Lower leg skin (tissue), 4 donors: ENCODE results near the gene CAMKK2. TPM values are rescaled to one million over a fixed set of nuclear protein-coding genes. Genes with fewer than 3 reads are reported as not detected.
"Not testable (repeated sequence)": the region's sequence is repeated elsewhere in the genome, so short reads cannot be mapped to it uniquely, and the experiment has no call there.

Experiments
- DNase-seq, 2 donors: peaks; one replicate each; pipeline ENCODE4 v3.0.0-alpha.2; 2019; ENCODE audit warnings: low spot score in 2 of 2
- H3K4me3 ChIP-seq: fragments of 200-600 bp; sonication (generic); 2 replicates; pipeline ENCODE4 v1.5.1; 2017; ENCODE audit warnings: mild to moderate bottlenecking, low read depth; ENCODE audit not compliant: poor library complexity, severe bottlenecking
- POLR2A ChIP-seq, 2 donors: fragments of 450-650 bp; IDR thresholded peaks; one replicate each; pipeline ENCODE4 v1.6.1; 2016 to 2017; ENCODE audit warnings: antibody characterized with exemption in 2 of 2, mild to moderate bottlenecking in 1 of 2, moderate library complexity in 1 of 2
- WGBS, 2 donors: methylation state at CpG; one replicate each; pipeline ENCODE4 v1.1.5; 2018; 5-methylcytosine and 5-hydroxymethylcytosine counted together
- intact Hi-C: fragments of 100-400 bp; cut with DNase I; formaldehyde crosslinking; loops from one replicate; pipeline ENCODE4 v1.15.0; 2023; ENCODE audit warnings: low total_unique reads
- total RNA-seq, 4 donors: library from RNA; depleted of rRNA; stranded (reverse); fragments of >200 nt; gene quantifications; one replicate each; pipeline ENCODE4 v1.1.0, GENCODE V29; 2016
- TF ChIP-seq, protein P1 (sequence below), 3 donors: fragments of 450-650 bp; IDR thresholded peaks; one replicate each; pipeline ENCODE4 v1.5.1; 2016; ENCODE audit warnings: antibody characterized with exemption in 3 of 3, mild to moderate bottlenecking in 3 of 3, moderate library complexity in 2 of 3

CAMKK2 gene
- total RNA-seq, 4 donors from 2014 or later, result 18.2 to 31.4 (median 21.5) TPM

DNA sequence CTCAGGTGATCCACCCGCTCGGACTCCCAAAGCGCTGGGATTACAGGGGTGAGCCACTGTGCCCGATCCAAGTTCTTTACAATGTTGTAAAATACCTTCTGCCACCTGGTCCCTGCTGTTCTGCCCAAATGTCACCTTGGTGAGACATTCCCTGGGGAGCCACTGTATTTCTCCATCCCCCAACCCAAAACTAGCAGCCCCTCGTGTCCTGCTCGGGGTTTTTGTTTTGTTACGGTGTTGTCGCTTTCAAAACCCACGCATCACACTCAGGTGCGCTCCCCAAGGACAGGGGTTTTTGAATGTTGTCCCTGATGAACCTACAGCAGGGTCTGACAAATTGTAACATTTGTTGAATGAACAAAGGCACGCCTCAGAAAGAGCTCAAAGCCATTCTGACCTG is 37.4 kb downstream of the CAMKK2 start:
- TF ChIP-seq, protein P1, sequence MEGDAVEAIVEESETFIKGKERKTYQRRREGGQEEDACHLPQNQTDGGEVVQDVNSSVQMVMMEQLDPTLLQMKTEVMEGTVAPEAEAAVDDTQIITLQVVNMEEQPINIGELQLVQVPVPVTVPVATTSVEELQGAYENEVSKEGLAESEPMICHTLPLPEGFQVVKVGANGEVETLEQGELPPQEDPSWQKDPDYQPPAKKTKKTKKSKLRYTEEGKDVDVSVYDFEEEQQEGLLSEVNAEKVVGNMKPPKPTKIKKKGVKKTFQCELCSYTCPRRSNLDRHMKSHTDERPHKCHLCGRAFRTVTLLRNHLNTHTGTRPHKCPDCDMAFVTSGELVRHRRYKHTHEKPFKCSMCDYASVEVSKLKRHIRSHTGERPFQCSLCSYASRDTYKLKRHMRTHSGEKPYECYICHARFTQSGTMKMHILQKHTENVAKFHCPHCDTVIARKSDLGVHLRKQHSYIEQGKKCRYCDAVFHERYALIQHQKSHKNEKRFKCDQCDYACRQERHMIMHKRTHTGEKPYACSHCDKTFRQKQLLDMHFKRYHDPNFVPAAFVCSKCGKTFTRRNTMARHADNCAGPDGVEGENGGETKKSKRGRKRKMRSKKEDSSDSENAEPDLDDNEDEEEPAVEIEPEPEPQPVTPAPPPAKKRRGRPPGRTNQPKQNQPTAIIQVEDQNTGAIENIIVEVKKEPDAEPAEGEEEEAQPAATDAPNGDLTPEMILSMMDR (IDR thresholded peaks at IDR 0.05), result no peak
- no peak for TF ChIP-seq POLR2A (IDR thresholded peaks at IDR 0.05)
- no peak overlapping the region for H3K4me3 ChIP-seq
- intact Hi-C loops, result no loop called here
- 94 to 97% methylated on average over 11 of the region's 11 CpGs for WGBS, 2 donors
- no peak for DNase-seq

- H3K4me3 ChIP-seq, intact Hi-C loops, DNase-seq: not testable (repeated sequence)
- WGBS, 2 donors, result 84 to 86% methylated on average over 8 of the region's 8 CpGs
Observed at GRCh38 chr12:121257704-121258449, 38.6 kb downstream of the CAMKK2 start.

DNA sequence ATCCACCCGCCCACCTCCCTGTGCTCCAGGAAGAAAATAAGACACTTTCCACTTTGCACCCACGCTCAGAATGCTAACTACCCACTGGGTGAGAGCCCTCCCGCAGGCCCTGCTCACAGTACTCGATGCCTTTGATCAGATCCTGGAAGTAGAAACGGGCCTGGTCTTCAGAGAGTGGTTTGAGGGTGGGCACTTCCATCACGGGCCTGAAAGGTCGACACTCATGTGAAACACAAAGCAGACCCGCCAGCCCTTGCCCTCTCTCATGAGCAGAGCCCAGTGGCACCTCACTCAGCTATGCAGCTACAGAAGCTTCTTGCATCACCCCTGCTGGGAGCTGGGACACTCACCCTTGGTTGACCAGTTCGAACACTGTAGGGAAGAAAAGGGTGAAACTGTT is 41.1 kb downstream of the CAMKK2 start:
- 90 to 91% methylated on average over 9 of the region's 9 CpGs for WGBS, 2 donors
- intact Hi-C loops, result no loop called here
- no peak for DNase-seq
- TF ChIP-seq, protein P1 (IDR thresholded peaks at IDR 0.05), result no peak
- no peak for TF ChIP-seq POLR2A (IDR thresholded peaks at IDR 0.05)
- H3K4me3 ChIP-seq, result no peak overlapping the region

GRCh38 chr12:121253638-121254335 is 42.7 kb downstream of the CAMKK2 start:
- WGBS, 2 donors, result 93 to 94% methylated on average over 15 of the region's 15 CpGs

DNA sequence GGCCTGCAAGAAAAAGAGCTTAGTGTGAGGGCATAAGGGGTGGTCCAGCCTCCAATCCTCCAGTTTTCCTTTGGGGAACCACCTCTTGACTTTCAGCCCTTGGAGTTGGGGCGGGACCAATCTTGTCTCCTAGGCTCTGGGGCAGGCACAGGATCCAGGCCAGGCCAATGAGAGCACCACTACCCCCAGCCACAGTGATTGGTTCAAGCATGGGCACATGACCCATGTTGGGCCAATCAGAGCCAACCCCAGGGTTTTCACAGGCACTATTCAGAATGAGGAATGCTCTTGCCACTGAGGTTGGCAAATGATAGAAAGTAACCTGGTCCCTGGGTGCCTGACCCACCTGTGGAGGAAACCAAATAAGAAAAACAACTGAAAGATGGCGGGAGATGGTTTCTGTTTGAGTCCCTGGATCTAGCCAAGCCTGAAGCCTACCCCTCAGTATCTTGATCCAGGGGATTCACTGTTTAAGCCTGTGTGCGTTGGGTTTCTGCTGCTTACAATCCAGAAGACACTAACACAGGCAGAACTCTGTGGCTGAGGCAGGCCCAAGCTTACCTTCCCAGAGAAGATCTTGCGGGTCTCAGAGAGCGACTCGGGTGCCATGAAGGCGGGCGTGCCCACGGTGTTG is 43.7 kb downstream of the CAMKK2 start:
- TF ChIP-seq, protein P1 (IDR thresholded peaks at IDR 0.05), result no peak
- no peak for TF ChIP-seq POLR2A (IDR thresholded peaks at IDR 0.05)
- intact Hi-C loops, result no loop called here
- 88 to 95% methylated on average over 9 of the region's 9 CpGs for WGBS, 2 donors
- H3K4me3 ChIP-seq, result no peak overlapping the region
- no peak for DNase-seq

More at GRCh38 chr12:121253638-121254335, 42.7 kb downstream of the CAMKK2 start:
- DNase-seq, result no peak
- intact Hi-C loops, result no loop called here
- H3K4me3 ChIP-seq, result no peak overlapping the region
- TF ChIP-seq POLR2A (IDR thresholded peaks at IDR 0.05), result no peak

DNA sequence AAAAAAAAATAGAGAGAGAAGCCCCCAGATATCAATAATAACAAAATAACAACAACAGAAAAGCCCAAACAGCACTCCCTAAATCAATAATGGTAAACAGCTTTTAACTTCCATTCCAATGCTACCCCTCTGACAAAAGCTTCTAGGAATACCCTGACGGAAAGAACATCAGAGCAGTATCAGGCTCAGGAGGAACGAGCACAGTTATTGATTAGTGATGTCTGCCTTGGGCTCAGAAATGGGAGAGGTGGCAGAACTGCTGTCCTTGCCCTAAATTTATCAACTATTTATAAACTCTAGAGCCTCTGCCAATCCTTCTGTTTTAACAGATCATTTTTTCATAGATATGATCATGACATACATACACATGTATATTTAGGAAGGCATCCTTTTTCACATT is 44.7 kb downstream of the CAMKK2 start:
- 50 to 93% methylated on average over 2 of the region's 2 CpGs for WGBS, 2 donors
- intact Hi-C loops, result no loop called here
- DNase-seq, result no peak
- no peak for TF ChIP-seq POLR2A (IDR thresholded peaks at IDR 0.05)
- TF ChIP-seq, protein P1 (IDR thresholded peaks at IDR 0.05), result no peak
- no peak overlapping the region for H3K4me3 ChIP-seq
